OCI-LY1 (cell line): ENCODE data around the gene DIP2A.

Experiments
- EZH2 ChIP-seq: fragments of 200-600 bp; sonication (generic), shearing (Covaris generic); IDR thresholded peaks from 2 replicates; pipeline ENCODE4 v1.8.0; 2017; ENCODE audit warnings: borderline replicate concordance, mixed run types, mild to moderate bottlenecking, antibody characterized with exemption, low read length, moderate library complexity, mixed read lengths
- TF ChIP-seq, protein P1 (sequence below): fragments of 200-600 bp; sonication (generic), shearing (Covaris generic); IDR thresholded peaks from 2 replicates; pipeline ENCODE4 v1.5.1; 2017; ENCODE audit warnings: mild to moderate bottlenecking, antibody characterized with exemption, low read length, moderate library complexity, mixed read lengths

DNA sequence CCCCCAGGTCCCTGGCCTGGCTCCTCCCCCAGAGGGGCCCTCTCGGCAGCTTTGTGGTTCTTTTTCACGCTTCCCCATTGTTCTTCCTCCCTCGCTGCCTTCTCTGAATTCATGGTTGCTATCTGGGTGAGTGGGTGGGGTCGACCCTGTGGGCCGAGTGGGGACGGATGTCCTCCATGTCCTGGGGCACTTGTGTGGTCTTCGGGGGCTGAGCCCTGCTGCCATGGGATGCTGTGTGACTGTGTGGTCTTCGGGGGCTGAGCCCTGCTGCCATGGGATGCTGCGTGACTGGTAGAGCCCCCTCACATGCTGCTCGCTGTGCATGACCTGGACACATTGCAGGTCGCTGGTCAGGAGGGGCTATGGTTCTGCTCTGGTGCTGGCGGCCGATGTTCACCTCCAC, 21.6 kb upstream of the DIP2A start:
- TF ChIP-seq, protein P1, sequence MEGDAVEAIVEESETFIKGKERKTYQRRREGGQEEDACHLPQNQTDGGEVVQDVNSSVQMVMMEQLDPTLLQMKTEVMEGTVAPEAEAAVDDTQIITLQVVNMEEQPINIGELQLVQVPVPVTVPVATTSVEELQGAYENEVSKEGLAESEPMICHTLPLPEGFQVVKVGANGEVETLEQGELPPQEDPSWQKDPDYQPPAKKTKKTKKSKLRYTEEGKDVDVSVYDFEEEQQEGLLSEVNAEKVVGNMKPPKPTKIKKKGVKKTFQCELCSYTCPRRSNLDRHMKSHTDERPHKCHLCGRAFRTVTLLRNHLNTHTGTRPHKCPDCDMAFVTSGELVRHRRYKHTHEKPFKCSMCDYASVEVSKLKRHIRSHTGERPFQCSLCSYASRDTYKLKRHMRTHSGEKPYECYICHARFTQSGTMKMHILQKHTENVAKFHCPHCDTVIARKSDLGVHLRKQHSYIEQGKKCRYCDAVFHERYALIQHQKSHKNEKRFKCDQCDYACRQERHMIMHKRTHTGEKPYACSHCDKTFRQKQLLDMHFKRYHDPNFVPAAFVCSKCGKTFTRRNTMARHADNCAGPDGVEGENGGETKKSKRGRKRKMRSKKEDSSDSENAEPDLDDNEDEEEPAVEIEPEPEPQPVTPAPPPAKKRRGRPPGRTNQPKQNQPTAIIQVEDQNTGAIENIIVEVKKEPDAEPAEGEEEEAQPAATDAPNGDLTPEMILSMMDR: no peak
- TF ChIP-seq EZH2: no peak
